SW 1271 (cell line): ENCODE results near the gene TANC1.
A peak's percentile ranks its signal among the peaks of the same experiment; 100 is the strongest.

Source experiments
- DNase-seq, 2 experiments: peaks; one replicate each; lab custom pipeline; 2025; lab: John Stamatoyannopoulos, UW

Gene TANC1

GRCh38 chr2:158968396-158969161 is at the start of gene TANC1:
TSS of gene TANC1 (plus strand) at chr2:158968640. CDS start at chr2:159065911, 97,271 bp downstream.
- peak; percentile 74 to 81 for DNase-seq

- no peak for DNase-seq
Measured at GRCh38 chr2:158921599-158922408, 46.6 kb upstream of the TANC1 start.

GRCh38 chr2:158922601-158923000 is 45.8 kb upstream of the TANC1 start:
- DNase-seq, result no peak

- no peak for DNase-seq
Measured at GRCh38 chr2:158923180-158923594, 45.3 kb upstream of the TANC1 start.

GRCh38 chr2:158923641-158924040 is 44.8 kb upstream of the TANC1 start:
- no peak for DNase-seq

- DNase-seq, result peak in 1 of 2 experiments; percentile 75
Measured at GRCh38 chr2:158926478-158926948, 41.9 kb upstream of the TANC1 start.

- DNase-seq, result no peak
Measured at GRCh38 chr2:158928515-158928914, 39.9 kb upstream of the TANC1 start.

GRCh38 chr2:158928965-158929364 is 39.5 kb upstream of the TANC1 start:
- no peak for DNase-seq

GRCh38 chr2:158931572-158931971 is 36.9 kb upstream of the TANC1 start:
- DNase-seq, result peak in 1 of 2 experiments; percentile 17

GRCh38 chr2:158932131-158932645 is 36.3 kb upstream of the TANC1 start:
- no peak for DNase-seq

GRCh38 chr2:158934170-158934569 is 34.3 kb upstream of the TANC1 start:
- no peak for DNase-seq

- DNase-seq, result no peak
Measured at GRCh38 chr2:158935617-158936016, 32.8 kb upstream of the TANC1 start.

GRCh38 chr2:158936978-158937377 is 31.5 kb upstream of the TANC1 start:
- peak in 1 of 2 experiments; percentile 54 for DNase-seq

- DNase-seq, result no peak
Measured at GRCh38 chr2:158940356-158940755, 28.1 kb upstream of the TANC1 start.

GRCh38 chr2:158943973-158944372 is 24.5 kb upstream of the TANC1 start:
- no peak for DNase-seq

- DNase-seq, result no peak
Measured at GRCh38 chr2:158948964-158949699, 19.3 kb upstream of the TANC1 start.

GRCh38 chr2:158953454-158953853 is 15.0 kb upstream of the TANC1 start:
- no peak for DNase-seq

GRCh38 chr2:158953926-158954763 is 14.3 kb upstream of the TANC1 start:
- DNase-seq, result no peak

GRCh38 chr2:158955842-158956365 is 12.5 kb upstream of the TANC1 start:
- no peak for DNase-seq

- DNase-seq, result no peak
Measured at GRCh38 chr2:158958365-158958764, 10.1 kb upstream of the TANC1 start.

- no peak for DNase-seq
Measured at GRCh38 chr2:158960193-158960592, 8.2 kb upstream of the TANC1 start.
